Ishikawa (cell line): ENCODE results near the gene PDZRN3.

Source experiments
- CEBPB ChIP-seq: IDR thresholded peaks from 2 replicates; pipeline ENCODE4 v1.6.1; 2012
- CREB1 ChIP-seq: IDR thresholded peaks from 2 replicates; pipeline ENCODE4 v1.6.1; 2012; ENCODE audit warnings: low read depth
- EGR1 ChIP-seq: IDR thresholded peaks from 2 replicates; pipeline ENCODE4 v1.6.1; 2012
- EP300 ChIP-seq: IDR thresholded peaks from 2 replicates; pipeline ENCODE4 v1.6.1; 2012; ENCODE audit warnings: borderline replicate concordance
- FOXM1 ChIP-seq: IDR thresholded peaks from 2 replicates; pipeline ENCODE4 v1.6.1; 2012; ENCODE audit warnings: low read depth, borderline replicate concordance
- NFIC ChIP-seq: IDR thresholded peaks from 2 replicates; pipeline ENCODE4 v1.6.1; 2012
- RAD21 ChIP-seq: IDR thresholded peaks from 2 replicates; pipeline ENCODE4 v1.6.1; 2012; ENCODE audit warnings: low read depth
- TAF1 ChIP-seq: IDR thresholded peaks from 2 replicates; pipeline ENCODE4 v1.6.1; 2012; ENCODE audit warnings: low read depth, mild to moderate bottlenecking
- TCF12 ChIP-seq: IDR thresholded peaks from 2 replicates; pipeline ENCODE4 v1.6.1; 2012; ENCODE audit warnings: low read depth
- TEAD4 ChIP-seq: IDR thresholded peaks from 2 replicates; pipeline ENCODE4 v1.6.1; 2012
- YY1 ChIP-seq: IDR thresholded peaks from 2 replicates; pipeline ENCODE4 v1.6.1; 2012; ENCODE audit warnings: low read depth
- ZBTB7A ChIP-seq: IDR thresholded peaks from 2 replicates; pipeline ENCODE4 v1.6.1; 2012; ENCODE audit warnings: low read depth
- TF ChIP-seq, protein P1 (sequence below): IDR thresholded peaks from 2 replicates; pipeline ENCODE4 v1.6.1; 2012
- TF ChIP-seq, protein P2 (sequence below): IDR thresholded peaks from 2 replicates; pipeline ENCODE4 v1.6.1; 2012
- TF ChIP-seq, protein P3 (sequence below): IDR thresholded peaks from 2 replicates; pipeline ENCODE4 v1.6.1; 2012; ENCODE audit warnings: low read depth, mild to moderate bottlenecking

The PDZRN3 gene

DNA sequence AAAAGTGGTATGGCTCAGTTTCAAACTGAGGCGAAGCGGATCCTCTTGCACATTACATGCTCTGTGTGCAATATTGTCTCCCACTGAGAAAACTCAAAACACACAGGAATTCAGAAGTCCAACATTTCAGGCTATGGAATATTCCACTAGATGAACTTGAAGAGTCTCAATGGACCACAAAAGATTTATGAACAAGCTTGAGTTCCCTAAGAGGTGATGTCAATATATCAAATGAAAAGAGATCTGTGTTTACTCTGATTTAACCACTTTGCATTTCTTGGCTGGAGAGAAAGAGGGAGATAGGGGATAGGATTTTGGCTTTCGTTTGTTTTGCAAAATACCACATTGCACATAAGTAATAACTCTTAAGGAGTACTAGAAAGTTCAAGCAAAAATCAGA is 20.3 kb downstream of the PDZRN3 start:
- TF ChIP-seq YY1 (no peak), TAF1 (no peak), EP300 (no peak), TEAD4 (no peak), ZBTB7A (no peak), RAD21 (no peak), EGR1 (no peak), CEBPB (no peak), NFIC (no peak), CREB1 (no peak), TCF12 (no peak), FOXM1 (no peak)
- TF ChIP-seq, protein P1, sequence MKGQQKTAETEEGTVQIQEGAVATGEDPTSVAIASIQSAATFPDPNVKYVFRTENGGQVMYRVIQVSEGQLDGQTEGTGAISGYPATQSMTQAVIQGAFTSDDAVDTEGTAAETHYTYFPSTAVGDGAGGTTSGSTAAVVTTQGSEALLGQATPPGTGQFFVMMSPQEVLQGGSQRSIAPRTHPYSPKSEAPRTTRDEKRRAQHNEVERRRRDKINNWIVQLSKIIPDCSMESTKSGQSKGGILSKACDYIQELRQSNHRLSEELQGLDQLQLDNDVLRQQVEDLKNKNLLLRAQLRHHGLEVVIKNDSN: no peak
- TF ChIP-seq, protein P2, sequence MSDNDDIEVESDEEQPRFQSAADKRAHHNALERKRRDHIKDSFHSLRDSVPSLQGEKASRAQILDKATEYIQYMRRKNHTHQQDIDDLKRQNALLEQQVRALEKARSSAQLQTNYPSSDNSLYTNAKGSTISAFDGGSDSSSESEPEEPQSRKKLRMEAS: no peak
- TF ChIP-seq, protein P3, sequence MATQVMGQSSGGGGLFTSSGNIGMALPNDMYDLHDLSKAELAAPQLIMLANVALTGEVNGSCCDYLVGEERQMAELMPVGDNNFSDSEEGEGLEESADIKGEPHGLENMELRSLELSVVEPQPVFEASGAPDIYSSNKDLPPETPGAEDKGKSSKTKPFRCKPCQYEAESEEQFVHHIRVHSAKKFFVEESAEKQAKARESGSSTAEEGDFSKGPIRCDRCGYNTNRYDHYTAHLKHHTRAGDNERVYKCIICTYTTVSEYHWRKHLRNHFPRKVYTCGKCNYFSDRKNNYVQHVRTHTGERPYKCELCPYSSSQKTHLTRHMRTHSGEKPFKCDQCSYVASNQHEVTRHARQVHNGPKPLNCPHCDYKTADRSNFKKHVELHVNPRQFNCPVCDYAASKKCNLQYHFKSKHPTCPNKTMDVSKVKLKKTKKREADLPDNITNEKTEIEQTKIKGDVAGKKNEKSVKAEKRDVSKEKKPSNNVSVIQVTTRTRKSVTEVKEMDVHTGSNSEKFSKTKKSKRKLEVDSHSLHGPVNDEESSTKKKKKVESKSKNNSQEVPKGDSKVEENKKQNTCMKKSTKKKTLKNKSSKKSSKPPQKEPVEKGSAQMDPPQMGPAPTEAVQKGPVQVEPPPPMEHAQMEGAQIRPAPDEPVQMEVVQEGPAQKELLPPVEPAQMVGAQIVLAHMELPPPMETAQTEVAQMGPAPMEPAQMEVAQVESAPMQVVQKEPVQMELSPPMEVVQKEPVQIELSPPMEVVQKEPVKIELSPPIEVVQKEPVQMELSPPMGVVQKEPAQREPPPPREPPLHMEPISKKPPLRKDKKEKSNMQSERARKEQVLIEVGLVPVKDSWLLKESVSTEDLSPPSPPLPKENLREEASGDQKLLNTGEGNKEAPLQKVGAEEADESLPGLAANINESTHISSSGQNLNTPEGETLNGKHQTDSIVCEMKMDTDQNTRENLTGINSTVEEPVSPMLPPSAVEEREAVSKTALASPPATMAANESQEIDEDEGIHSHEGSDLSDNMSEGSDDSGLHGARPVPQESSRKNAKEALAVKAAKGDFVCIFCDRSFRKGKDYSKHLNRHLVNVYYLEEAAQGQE: no peak

DNA sequence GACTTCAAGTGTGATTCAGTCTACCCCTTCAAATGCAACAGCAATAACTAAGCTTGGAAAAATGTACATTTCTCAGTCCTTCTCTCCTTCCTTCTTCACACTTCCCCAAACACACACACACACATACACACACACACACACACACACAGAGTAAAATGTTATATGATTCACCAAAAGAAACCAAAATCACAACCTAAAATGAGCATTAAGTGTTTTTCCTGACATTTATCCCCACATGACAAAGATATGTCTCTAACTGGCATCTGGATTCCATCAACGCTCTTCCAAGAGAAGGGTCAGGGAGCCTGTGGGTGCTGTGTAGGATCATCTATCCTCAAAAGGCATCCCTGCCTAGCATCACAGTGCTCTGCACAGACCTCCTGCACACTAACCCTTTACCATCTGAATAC is 21.0 kb downstream of the PDZRN3 start:
- no peak for TF ChIP-seq TEAD4
- no peak for TF ChIP-seq CREB1
- TF ChIP-seq ZBTB7A: no peak

DNA sequence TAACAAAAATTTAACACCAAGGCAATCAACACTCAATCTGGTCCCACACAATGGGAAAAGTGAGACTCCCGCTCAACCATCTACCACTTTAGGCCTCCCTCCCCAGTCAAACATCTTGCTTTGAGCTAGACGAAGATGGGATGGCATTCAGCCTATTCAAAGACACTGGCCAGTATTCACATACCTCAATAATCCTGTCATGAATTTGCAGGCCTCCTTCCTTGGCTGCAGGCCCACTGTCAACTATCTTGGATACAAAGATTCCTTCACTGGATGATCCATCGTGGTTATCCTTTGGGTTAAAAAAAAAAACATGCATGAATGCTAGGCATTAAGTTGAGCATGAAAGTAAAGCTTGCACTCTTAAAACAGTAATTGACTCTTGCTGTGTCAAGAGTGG is 22.6 kb downstream of the PDZRN3 start:
- TF ChIP-seq TAF1 (no peak), TEAD4 (no peak), TCF12 (no peak), CEBPB (no peak), EGR1 (no peak), RAD21 (no peak), YY1 (no peak)
- TF ChIP-seq, protein P3: no peak
- TF ChIP-seq, protein P2: no peak

DNA sequence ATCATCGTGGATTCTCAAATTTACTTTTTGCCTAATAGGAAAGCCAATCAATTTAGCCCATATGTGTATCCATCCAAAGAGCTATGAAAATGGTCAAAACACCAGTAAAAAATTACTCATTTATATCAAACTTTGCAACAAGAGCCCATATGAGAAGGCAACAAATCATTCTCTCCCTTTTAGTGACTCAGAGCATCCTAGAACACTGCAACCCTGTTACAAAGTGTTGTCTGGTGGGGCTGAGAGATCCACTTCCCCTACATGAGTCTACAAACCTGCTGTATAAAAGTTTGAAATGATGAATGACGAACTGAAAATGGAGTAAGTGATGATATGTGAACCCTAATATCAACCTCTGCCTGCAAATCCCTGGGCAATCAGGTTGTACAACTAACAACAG is 23.3 kb downstream of the PDZRN3 start:
- TF ChIP-seq CREB1 (no peak), NFIC (no peak), TCF12 (no peak), CEBPB (no peak), TAF1 (no peak), FOXM1 (no peak), EP300 (no peak), ZBTB7A (no peak), YY1 (no peak), TEAD4 (no peak), EGR1 (no peak)
- TF ChIP-seq, protein P2: no peak
- TF ChIP-seq, protein P1: no peak

DNA sequence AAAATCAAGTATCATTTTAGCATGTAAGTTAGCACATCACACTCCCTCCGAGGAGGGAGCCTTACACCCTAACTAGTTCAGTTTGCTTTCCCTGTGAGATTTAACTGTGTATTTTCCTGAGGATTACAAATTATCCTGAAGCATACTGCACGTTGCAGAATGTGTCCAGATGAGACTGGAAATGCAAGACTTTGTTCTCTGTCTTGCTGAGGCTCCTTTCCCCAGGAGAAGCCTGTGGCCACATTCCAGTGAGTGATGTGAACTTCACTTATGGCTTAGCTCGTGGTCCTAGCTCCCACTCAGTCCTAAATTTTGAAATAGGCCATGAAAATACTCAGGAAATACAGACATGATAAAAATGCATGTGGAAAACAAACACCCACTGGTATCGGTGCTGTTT is 23.7 kb downstream of the PDZRN3 start:
- TF ChIP-seq FOXM1 (no peak), TCF12 (no peak), YY1 (no peak), CREB1 (no peak)
- TF ChIP-seq, protein P3: no peak
- TF ChIP-seq, protein P2: no peak
